NCI-H2029 (cell line): ENCODE measurements around the gene KLF13.

Experiments used
- DNase-seq: peaks from one replicate; lab custom pipeline; 2025; lab: John Stamatoyannopoulos, UW

Gene KLF13

DNA sequence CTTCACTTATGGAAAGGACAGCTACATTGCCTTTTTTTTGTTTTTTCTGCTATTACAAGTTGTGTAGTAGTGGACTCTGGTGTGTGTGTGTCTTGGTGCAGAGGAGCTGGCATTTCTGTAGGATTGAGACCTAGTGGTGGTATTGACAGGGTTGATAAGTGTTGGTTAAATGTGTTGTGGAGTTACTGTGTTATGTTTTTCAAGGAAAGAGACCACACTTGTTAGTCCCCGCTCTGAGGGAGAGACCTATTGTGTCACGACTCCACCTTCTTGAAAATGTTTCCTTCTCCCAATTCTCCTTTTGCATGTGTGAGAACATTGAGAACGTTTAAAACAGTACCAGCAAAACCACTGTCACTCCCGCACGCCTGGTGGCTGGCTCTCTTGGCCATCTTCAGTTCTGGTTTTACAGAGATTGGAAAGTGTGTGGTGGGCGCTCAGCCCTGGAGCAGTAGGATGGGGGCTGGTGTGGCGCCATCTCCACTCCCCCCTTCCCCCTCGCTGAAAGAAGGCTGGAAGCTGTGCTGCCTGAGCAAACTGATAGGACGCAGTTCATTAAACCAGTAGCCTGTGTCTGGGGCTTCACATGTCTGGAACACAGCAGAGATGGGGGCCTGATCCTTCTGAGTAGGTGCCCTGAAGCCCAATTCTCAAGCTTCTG is 5.5 kb downstream of the KLF13 start:
- no peak for DNase-seq

- DNase-seq, result no peak
These were observed 6.0 kb downstream of the KLF13 start for GRCh38 chr15:31332681-31333071.

GRCh38 chr15:31333119-31333518 is 6.5 kb downstream of the KLF13 start:
- DNase-seq, result no peak

DNA sequence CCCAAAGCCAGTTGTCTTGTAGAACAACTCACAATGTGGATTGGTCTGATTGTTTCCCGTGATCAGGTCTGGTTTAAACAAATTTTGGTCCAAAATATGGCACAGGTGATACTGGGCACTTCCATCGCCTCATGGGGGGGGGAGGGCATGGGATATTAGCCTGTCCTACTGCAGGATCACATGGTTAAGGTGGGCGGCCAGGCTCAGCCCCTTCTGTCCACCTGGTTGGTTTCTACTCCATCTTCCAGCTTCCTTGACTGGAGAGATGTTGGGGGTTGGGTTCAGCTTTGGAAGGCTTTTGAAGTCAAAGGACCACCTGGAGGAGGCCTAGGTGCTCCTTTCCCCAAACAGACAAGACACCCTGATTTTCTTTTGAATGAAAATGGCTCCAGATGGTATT is 7.2 kb downstream of the KLF13 start:
- DNase-seq, result no peak

DNA sequence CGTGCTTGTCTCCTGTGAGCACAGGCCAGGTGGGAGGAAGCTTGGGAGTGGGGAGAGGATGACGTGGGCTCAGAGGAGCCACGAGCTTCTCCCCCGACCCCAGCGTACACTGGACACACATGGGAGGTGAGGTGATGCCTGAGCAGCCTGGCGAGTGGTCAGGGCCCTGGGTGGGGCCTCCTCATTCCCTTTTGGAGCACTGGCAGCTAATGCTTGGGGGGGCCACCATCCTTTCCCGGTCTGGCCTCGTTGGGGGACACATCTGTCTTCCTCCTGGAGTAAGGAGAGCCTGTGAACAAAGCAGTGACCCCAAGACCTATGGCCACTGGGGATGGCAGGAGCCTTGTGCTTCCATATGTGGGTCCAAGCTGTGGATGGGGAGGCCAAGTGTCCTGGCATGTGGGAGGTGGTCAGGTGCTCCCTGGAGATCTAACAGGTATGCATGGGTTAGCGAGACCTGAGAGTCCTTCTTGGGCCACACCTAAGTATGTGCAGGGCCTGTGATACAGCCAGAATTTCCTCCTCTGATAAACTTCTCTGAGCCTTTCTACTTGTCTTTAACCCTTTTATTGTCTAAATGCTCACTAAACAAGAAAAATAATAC is 9.5 kb downstream of the KLF13 start:
- no peak for DNase-seq

GRCh38 chr15:31336593-31337295 is 10.1 kb downstream of the KLF13 start:
- no peak for DNase-seq

- no peak for DNase-seq
These were observed 10.9 kb downstream of the KLF13 start for GRCh38 chr15:31337352-31338031.

- no peak for DNase-seq
These were observed 11.8 kb downstream of the KLF13 start for GRCh38 chr15:31338318-31338878.

DNA sequence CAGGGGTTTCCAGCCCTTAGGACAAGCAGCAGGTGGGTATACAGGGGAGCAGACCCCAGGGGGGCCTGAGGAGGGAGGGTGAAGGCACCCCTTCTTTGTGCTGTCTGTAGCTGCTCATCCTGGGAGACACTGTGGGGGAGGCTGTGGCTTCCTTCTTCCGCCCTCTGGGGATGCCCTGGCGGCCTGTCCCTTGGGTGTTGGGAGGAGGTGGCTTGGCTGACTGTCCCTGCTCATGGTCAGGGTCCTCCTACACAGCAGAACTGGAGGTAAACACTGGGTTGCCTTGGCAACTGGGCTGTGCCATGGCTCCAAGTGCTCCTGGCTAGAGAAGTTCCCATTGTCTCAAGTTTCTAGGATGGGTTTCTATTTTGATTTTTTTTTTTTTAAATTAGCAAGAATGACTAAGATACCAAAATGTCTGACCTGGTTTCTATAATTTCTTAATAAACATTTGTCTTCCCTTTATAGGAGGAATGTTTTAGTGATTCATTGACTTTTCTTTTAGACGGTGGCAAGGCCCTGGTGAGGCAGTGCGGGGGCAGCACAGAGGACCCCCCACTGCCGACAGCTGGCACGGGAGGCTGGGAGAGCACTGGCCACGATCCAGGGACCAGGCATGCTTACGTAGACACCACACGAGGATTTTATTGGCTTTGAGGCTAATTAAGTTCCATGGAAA is 12.4 kb downstream of the KLF13 start:
- DNase-seq, result peak; percentile 43

DNA sequence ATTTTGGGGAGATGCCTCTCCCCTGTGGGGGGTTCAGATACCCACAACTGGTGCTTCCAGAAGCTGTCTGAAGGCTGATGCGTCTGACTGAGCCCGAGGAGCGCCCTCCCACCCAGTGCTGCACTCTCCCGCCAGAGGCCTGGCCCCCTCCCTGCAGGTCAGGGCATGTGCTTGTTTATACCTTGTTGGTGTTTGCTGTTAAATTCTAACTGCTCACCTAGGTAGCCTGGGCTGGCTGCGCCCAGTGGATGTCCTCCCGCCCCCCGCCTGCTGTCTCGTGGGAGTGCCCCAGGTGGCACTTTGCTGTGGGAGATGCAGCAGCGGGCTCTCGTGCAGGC is 12.9 kb downstream of the KLF13 start:
- no peak for DNase-seq

DNA sequence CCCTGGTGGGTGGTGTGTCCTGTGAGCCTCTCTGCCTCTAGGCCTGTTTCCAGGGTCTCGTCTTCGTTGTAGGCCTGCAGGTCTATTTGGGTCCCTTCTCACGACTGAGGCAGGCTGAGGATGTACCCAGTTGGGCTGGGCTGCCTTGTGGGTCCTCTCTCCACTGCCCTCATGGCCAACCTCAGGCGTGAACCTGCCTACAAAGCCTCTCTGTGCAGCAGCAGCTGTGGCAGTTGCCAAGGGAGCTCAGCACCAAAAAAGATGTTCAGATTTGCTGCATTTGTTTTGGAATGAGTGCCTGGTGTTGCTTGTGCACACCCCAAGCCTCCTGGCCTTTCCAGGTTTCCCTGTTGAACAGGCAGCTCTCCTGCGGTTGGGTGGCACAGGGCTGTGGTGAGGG is 13.4 kb downstream of the KLF13 start:
- DNase-seq, result no peak

- no peak for DNase-seq
These were observed 14.0 kb downstream of the KLF13 start for GRCh38 chr15:31340592-31340991.

GRCh38 chr15:31341071-31341470 is 14.4 kb downstream of the KLF13 start:
- no peak for DNase-seq

DNA sequence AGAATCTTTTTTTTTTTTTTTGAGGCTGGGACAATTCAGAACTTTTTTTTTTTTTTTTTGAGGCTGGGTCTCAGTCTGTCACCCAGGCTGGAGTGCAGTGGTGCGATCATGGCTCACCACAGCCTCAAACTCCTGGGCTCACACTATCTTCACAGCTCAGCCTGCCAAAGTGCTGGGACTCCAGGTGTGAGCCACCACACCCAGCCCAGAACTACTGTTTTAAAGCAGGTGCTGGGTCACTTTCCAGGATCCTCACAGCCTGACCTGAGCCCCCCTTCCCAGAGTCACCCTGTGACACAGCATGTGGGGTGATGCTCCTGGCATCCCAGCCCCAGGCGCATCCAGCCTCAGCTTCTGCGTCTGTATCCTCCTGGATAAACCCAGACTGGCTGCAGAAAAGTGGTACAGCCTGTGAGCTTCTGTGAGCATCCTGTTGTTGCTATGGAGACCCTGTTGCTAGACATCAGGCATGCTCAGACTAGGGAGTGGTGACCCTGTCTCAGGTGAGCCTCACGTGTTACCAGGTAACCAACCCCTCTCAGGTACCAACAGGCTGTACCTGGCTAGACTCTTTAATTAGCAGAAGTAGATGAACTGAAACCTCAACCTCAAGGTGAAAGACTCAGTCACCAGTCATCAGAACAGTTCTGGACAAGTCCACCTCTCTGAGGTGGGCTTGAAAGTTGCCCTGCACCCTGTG is 15.0 kb downstream of the KLF13 start:
- DNase-seq, result no peak

GRCh38 chr15:31342381-31342780 is 15.7 kb downstream of the KLF13 start:
- no peak for DNase-seq

- no peak for DNase-seq
These were observed 16.4 kb downstream of the KLF13 start for GRCh38 chr15:31342781-31343626.

DNA sequence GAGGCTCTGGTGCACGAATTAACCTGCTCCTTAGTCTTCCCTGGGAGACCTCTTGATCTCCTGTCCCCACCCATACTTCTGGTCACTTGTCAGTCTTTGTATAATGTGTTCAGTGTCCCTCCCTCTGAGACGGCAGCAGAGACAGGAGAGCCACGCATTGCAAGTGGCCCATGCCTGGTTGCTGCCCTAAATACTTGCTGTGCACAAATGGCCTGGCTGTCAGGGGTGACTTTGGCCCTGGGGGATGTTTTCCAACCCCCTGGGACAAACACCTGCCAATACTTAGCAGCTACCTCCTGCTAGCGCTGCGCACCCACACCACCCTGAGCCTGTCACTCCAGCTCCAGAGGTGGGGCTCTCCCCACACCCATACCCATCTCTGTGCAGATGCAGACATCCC is 17.2 kb downstream of the KLF13 start:
- no peak for DNase-seq

- DNase-seq, result no peak
These were observed 17.6 kb downstream of the KLF13 start for GRCh38 chr15:31344266-31344665.

GRCh38 chr15:31344823-31345605 is 18.4 kb downstream of the KLF13 start:
- no peak for DNase-seq
